Endothelial cell of umbilical vein (primary cell): Measurements from ENCODE around the gene ELOVL6.

Experiments
- CTCF ChIP-seq, 2 donors: IDR thresholded peaks; 1 replicate in 1 of 2; 2 replicates in 1 of 2; pipeline ENCODE4 v1.5.1; 2011; ENCODE audit warnings: low read length in 2 of 2, mild to moderate bottlenecking in 2 of 2, moderate library complexity in 2 of 2, control low read depth in 1 of 2, inconsistent platforms in 1 of 2, low read depth in 1 of 2; ENCODE audit not compliant: insufficient read depth in 1 of 2; ENCODE audit errors: extremely low read depth in 1 of 2
- EZH2 ChIP-seq: IDR thresholded peaks from 2 replicates; pipeline ENCODE4 v1.6.1; 2012; ENCODE audit warnings: borderline replicate concordance, low read depth, mild to moderate bottlenecking, moderate library complexity, low read length, inconsistent platforms; ENCODE audit not compliant: severe bottlenecking
- POLR2A ChIP-seq: IDR thresholded peaks from 2 replicates; pipeline ENCODE4 v1.6.1; 2012; ENCODE audit warnings: low read depth, mild to moderate bottlenecking, control low read depth, low read length

GRCh38 chr4:110154582-110154981, 43.8 kb downstream of the ELOVL6 start:
- TF ChIP-seq CTCF (IDR thresholded peaks at IDR 0.05; ENCODE audit: extremely low read depth in 1 of 2, insufficient read depth in 1 of 2, low read depth in 1 of 2, low read length in 2 of 2) (no peak), POLR2A (no peak), EZH2 (no peak)
